GM18498 (cell line): Measurements from ENCODE around the gene HPD.

Experiments used
- ATAC-seq: cut with Tn5 transposase; IDR thresholded peaks from one replicate; pipeline ENCODE4 v1.9.1; 2021; ENCODE audit warnings: mild to moderate bottlenecking, moderate library complexity; ENCODE audit not compliant: unreplicated experiment

Gene HPD

DNA sequence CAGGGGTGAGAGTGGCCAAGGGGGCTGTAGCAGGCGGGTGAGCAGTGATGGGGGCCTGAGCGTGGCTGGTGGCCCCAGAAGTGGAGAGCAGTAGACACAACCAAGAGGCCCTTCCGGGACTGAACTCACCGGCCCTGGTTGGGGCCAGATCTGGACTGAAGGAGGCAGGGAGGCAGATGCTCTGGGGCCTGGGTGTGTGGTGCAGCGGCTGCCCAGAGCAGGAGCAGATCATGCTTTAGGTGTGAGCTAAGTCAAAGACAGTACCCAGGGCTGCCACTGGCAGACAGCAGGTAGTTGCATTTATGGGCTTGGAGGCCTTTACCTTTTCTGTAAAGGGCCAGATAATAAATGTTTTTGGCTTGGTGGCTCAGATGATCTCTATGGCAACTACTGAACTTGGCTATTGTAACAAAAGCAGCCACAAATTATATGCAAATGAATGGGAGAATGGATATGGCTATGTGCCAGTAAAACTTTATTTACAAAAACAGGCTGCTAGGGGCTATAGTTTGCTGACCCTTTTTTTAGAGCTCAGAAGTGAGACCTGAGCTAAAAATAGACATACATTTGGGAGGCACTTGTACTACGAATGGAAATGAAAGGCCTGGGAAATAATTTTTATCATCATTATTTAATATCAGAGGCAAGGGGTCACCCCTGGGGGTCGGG lies 29.3 kb downstream of the HPD start:
- no peak for ATAC-seq

DNA sequence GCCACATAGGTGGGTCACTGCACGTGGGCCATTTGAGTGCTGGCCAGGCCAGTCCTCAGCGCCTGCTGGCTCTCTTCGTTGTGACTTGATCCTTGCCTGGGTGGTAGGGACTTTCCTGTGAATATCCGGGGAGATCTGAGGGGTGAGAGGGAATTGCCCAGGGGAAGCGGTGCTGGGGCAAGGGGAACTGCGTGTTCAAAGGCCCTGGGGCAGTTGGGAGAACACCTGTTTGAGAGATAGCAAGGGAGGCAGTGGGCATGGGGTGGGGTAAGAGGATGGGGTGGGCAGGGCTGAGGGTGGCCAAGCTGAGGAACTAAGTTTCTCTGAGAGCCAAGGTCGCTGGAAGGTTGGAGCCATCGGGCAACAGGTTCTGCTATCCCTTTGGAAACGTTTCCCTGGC lies 29.8 kb downstream of the HPD start:
- ATAC-seq, result no peak

DNA sequence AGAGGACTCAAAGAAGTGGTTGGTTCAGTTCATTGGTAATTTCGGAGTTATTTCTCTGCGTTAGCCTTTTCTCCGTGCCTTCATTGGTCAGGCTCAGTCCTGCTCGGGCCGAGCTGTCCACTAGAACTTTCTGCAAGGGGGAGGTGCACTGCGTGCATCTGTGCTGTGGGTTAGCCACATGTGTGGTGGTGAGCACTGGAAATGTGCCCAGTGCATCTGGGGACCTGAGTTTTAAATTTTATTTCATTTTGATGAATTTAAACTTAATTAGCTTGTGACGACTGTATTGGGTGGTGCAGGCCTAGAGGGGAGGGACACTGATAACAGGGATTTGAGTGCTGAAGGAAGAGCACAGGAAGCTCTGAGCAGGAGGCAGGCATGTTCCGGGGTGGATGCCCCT lies 30.4 kb downstream of the HPD start:
- ATAC-seq, result no peak

DNA sequence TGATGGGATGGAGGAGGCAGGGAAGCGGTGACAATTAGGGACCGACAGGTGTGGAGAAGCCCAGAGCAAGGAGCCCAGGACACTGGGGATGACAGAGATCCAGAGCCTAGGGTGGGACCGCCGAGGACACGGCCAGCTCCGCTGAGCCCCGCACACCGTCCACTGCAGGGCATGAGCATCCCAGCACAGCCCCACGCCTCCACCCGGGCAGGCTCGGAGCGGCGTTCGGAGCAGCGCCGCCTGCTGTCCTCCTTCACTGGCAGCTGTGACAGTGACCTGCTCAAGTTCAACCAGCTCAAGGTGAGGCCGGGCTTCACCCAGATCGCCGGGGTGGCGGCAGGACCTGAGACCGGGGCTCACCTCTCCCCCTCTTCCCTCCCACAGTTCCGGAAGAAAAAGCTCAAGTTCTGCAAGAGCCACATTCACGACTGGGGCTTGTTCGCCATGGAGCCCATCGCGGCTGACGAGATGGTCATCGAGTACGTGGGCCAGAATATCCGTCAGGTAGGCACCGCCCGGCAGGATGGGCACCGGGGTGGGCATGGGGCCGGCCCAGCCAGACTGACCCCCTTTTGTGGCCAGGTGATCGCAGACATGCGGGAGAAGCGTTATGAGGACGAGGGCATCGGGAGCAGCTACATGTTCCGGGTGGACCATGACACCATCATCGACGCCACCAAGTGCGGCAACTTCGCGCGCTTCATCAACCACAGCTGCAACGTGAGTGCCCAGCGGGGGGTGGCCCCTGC lies 31.1 kb downstream of the HPD start:
- no peak for ATAC-seq

DNA sequence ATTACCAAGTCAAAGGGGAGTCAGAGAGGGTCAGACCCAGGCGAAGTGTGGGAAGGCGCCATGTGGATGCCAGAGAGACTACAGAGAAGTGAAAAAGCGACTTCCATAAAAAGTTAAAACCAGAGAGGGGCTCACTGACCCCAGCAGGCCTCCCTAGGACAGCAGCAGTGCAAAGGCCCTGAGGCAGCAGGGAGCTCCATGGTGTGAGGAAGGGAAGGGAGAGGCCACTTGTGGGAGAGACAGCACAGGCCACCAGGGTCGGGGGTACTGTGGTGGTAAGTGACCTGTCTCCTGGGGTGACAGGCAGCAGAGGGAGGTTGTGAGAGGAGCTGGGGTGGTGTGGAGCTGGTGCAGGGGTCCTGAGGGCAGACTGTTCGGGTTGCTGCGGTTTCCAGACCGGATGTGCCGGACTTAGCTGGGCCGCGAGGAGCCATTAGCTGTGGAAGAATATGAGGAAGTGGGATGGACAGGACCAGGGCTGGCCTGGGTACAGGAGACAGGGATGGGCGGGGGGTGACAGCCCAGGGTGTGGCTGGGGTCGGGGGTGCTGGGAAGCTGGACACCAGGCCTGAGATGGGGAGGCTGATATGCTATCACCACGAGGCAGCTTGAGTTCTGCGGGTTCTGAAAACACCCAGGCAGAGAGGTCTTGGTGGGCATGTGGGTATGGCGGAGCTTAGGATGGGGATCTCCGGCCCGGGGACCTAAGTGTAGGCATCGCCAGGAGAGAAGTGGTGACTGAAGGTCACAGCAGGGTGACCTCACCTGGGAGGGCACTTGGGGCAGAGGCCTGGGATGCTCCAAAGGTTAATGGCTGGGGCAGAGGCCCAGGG lies 32.1 kb downstream of the HPD start:
- no peak for ATAC-seq

DNA sequence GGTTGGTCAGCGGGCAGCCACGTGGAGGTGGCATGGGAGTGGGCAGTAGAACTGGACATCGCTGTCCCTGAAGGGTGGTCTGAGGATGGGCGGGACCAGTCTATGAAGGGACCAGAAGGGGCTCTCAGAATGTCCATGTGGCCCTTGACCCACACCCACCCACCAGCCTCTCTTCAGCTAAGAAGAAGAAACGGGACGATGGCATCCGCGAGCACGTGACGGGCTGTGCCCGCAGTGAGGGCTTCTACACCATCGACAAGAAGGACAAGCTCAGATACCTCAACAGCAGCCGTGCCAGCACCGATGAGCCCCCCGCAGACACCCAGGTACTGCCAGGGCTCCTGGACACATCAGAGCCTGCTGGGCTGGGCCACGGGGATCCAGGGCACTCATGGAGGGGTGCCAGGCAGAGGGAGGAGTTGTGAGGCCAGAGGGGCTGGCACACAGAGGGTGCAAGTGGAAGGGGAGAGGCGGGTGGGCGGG lies 33.6 kb downstream of the HPD start:
- ATAC-seq, result no peak

DNA sequence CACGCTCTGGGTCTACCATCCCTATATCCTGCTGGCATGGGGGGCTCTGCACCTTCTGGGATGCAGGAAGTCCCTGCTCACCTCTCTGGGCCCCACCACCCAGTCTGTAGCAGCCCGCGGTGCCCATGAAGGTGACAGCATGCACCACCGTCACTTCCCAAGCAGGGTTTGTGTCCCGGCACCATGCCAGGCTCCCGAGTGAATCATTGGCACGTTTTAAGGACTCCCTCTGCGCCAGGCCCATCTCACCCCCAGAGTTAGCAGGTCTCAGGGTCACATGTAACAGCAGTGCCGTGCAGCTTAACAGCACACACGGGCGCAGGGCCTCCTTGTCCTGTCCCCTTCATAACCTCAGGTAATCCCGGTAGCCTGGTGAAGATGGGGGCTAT lies 34.9 kb downstream of the HPD start:
- ATAC-seq, result no peak

DNA sequence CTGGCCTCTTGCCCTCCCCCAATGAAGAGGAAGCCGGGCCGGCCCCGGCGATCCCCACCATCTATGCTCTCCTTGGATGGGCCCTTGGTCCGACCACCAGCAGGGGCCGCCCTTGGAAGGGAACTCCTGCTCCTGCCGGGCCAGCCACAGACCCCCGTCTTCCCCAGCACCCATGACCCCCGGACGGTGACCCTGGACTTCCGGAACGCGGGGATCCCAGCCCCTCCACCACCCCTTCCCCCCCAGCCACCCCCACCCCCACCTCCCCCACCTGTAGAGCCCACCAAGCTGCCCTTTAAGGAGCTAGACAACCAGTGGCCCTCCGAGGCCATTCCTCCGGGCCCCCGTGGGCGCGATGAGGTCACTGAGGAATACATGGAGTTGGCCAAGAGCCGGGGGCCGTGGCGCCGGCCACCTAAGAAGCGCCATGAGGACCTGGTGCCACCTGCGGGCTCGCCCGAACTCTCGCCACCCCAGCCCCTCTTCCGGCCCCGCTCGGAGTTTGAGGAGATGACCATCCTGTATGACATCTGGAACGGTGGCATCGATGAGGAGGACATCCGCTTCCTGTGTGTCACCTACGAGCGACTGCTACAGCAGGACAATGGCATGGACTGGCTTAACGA lies 35.4 kb downstream of the HPD start:
- no peak for ATAC-seq

DNA sequence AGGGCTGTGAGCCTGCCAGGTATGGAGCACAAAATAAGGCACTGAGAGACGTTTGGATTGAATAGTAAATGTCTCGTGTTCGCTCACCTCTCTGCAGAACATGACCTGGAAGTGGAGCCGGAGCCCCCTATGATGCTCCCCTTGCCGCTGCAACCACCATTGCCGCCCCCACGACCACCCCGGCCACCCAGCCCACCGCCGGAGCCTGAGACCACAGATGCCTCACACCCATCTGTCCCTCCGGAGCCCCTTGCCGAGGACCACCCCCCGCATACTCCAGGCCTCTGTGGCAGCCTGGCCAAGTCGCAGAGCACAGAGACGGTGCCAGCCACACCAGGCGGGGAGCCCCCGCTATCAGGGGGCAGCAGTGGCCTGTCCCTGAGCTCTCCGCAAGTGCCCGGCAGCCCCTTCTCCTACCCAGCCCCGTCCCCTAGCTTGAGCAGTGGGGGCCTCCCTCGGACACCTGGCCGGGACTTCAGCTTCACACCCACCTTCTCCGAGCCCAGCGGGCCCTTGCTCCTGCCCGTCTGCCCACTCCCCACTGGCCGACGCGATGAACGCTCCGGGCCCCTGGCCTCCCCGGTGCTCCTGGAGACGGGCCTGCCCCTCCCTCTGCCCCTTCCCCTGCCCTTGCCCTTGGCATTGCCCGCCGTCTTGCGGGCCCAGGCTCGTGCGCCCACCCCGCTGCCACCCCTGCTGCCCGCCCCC lies 36.1 kb downstream of the HPD start:
- ATAC-seq, result no peak

DNA sequence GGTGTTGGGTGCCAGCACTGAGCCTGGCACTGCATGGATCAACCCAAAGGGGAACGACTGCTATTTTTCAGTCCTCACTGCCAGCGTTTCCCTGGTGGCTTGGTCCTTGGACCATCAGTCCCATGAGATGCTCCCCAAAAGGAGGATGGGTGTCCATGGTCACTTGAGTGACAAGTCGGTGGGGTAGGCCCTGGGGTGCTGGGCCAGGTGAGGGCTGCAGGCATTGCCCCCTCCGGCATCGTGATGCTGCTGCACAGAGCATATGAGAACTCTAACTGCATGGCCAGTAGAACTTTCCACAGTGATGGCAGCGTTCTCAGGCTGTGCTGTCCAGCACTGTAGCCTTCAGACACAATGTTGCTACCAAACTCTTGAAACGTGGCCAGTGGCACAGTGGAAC lies 38.6 kb downstream of the HPD start:
- ATAC-seq, result no peak

DNA sequence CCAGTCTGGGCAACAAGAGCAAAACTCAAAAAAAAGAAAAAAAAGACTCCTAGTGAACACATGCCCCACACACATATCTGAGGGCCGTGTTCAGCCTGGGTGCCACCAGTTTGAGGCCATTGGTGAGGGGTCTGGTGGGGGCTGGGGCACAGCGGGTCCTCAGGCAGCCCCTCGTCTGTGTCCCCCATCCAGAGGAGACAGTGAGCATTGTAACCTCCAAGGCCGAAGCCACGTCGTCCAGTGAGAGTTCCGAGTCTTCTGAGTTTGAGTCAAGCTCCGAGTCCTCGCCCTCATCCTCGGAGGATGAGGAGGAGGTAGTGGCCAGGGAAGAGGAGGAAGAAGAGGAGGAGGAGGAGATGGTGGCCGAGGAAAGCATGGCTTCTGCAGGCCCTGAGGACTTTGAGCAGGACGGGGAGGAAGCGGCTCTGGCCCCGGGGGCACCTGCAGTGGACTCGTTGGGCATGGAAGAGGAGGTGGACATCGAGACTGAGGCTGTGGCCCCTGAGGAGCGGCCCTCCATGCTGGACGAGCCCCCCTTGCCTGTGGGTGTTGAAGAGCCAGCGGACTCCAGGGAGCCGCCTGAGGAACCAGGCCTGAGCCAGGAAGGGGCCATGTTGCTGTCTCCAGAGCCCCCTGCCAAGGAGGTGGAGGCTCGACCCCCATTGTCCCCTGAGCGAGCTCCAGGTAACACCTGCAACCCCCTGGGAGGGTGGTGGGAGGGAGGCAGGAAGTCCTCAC lies 39.3 kb downstream of the HPD start:
- ATAC-seq, result no peak

DNA sequence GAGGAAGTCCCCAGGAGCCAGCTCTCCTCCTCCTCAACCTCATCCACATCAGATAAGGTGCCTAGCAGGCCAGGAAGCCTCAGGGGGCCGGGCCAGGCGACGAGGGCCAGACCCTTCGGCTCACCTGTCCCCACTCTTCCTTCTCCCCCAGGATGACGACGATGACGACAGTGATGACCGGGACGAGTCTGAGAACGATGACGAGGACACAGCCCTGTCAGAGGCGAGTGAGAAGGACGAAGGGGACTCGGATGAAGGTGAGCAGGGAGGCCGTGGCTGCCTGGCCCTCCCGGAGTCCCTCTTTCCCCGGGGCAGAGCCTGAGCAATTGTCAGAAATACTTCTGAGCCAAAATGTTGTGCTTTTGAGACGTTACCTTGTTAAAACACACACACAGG lies 41.0 kb downstream of the HPD start:
- no peak for ATAC-seq

DNA sequence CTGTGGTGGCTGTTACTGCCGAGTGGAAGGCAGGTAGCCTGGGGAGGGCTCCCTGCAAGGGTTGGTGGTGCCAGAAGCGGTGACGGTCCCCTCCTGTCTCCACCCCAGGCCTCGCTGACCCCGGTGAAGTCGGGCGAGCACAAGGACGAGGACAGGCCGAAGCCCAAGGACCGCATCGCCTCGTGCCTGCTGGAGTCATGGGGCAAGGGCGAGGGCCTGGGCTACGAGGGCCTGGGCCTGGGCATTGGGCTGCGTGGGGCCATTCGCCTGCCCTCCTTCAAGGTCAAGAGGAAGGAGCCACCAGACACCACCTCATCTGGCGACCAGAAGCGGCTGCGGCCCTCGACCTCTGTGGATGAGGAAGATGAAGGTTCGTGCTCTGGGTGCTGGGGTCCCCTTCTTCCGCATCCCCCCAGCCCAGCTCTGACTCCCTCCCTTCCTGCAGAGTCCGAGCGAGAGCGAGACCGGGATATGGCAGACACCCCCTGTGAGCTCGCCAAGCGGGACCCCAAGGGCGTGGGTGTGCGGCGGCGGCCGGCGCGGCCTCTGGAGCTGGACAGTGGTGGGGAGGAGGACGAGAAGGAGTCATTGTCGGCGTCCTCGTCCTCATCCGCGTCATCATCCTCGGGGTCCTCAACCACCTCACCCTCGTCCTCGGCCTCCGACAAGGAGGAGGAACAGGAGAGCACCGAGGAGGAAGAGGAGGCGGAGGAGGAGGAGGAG lies 41.6 kb downstream of the HPD start:
- no peak for ATAC-seq

DNA sequence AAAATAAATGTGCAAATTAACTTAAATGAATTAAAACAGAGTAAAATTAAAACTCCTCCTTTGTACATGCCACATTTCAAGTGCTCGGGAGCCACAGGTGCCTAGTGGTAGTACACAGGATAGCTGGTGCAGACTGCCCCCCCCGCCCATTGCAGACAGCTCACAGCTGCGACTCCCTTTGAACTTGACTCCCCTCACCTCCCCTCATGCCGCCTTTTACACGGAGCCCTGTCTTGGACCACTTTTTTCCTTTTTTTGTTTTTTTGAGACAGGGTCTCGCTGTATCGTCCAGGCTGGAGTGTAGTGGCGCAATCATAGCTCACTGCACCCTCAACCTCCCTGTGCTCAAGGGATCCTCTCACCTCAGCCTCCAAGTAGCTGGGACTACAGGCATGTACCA lies 43.4 kb downstream of the HPD start:
- no peak for ATAC-seq

DNA sequence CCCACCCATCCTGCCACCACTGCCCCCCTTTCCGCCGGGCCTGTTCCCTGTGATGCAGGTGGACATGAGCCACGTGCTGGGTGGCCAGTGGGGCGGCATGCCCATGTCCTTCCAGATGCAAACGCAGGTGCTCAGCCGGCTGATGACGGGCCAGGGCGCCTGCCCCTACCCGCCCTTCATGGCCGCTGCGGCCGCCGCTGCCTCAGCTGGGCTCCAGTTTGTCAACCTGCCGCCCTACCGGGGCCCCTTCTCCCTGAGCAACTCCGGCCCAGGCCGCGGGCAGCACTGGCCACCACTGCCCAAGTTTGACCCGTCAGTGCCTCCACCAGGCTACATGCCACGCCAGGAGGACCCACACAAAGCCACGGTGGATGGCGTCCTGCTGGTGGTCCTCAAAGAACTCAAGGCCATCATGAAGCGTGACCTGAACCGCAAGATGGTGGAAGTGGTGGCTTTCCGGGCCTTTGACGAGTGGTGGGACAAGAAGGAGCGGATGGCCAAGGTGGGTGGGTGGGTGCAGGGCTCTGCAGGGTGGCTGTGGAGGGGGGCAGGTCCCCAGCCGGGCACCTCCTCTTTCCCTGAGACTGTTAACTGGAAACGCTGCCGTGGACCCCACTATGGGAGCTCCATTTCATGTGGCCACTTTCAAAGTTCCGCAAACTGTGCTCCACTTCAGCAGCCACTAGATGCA lies 44.1 kb downstream of the HPD start:
- no peak for ATAC-seq

DNA sequence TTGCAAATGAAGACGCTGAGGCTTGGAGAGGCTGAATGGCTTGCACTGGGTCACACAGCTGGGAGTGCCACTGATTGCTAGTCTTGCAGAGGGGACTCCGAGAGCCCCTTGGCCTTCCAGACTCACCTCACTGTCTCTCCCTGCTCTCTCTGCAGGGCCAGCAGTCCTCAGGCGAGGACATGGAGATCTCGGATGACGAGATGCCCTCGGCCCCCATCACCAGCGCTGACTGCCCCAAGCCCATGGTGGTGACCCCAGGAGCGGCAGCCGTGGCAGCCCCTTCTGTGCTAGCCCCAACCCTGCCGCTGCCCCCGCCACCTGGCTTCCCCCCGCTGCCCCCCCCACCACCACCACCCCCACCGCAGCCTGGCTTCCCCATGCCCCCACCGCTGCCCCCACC lies 44.7 kb downstream of the HPD start:
- no peak for ATAC-seq

DNA sequence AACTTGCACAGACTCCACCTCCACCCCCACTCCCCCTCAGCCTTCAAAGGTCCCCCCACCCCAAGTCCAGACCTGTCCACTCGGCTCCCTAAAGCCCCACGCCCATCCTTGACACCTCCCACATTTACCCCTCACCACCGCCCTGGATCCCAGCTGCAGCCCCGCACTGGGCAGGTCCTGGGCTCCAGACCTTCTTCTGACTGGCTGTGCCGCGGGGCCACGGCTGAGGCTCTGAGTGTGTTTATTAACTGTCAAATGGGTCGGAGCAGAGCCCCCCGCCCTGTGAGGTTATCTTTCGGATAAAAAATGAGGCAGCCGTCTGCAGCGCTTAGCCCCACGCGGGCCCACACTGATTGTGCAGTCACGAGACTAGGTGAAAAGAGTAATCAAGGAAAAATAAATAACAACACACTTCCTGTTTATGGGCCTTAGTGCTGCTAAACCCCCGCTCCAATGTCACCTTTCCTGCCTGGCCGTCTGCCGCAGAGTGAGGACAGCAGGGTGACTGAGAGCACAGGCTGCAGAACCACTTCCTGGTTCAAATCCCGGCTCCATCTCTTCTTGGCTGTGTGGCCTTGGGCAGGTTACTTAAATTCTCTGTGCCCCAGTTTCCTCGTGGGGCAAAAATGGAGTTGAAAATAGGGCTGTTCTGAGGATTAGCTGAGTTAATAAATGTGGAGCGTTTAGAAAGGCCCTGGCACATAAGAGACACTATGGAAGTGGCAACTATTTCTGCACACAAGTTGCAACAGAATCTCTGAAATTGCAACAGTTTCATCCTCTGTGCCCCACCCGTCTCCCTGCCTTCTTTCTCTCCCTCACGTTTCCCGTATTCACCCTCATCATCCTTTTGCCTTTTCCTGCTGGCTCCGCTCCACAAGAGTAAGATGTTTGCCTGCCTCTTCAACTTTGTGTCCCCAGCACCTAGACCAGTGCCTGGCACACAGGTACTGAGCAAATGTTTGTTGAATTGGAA lies 45.5 kb downstream of the HPD start:
- ATAC-seq, result no peak
